ENCODE measurements around the gene LRGUK.
"Not testable (repeated sequence)": the region's sequence is repeated elsewhere in the genome, so short reads cannot be mapped to it uniquely, and the experiment has no call there.

LRGUK gene

GRCh38 chr7:134248196-134248595 lies 121.1 kb downstream of the LRGUK start:
- no peak for DNase-seq

DNA sequence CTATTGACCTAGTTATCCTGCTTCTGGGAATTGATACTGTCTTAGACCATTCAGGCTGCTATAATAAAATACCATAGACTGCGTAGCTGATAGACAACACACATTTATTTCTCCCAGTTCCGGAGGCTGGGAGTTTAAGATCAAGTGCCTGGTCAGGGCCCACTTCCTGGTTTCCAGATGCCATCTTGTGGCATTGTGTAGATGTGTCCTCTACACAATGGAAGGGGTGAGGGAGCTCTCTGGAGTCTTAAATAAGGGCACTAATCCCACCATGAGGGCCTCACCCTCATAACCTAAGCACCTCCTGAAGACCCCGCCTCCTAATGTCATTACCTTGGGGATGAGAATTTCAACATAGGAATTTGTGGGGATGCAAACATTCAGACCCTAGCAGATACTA lies 127.2 kb downstream of the LRGUK start:
- no peak for DNase-seq

DNA sequence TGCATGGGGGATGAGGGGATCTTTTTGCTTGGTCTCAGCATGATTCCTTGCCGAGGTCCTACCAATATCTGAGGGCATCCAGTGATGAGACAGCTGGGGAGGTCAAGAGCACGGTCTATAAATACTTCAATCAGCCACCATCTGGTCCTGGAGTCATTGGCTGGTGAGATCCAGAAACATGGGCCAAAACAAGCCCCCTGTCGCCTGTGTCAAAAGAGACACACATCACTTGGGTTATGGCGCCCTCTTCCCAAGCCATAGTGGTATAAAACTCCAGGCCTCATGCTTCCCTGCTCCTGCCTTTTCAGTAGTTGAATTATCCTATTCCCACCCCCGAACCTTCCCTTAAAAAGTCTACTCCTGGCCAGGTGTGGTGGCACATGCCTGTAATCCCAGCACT lies 128.7 kb downstream of the LRGUK start:
- no peak for DNase-seq

GRCh38 chr7:134262322-134262721 lies 135.2 kb downstream of the LRGUK start:
- DNase-seq = no peak

DNA sequence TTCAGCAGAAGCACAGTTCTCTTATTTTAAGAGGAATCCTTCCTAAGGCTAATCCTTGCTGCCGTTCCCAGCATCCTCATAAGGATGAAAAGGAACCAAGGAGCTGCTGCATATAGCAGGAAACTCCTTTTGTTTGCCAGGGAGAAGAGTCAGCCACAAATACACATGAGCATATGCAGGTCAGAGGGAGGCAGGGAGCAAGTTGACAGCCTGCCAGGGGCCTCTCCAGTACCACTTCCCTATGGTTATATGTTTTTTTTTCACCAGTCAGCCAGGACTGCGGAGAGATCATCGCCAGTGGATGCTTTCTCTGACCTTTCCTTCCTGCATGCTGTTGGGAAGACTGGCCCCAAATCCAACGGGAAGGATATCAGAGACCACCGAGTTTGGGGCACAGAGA lies 149.8 kb downstream of the LRGUK start:
- DNase-seq = no peak

GRCh38 chr7:134278502-134279153 lies 151.5 kb downstream of the LRGUK start:
- no peak for DNase-seq

DNA sequence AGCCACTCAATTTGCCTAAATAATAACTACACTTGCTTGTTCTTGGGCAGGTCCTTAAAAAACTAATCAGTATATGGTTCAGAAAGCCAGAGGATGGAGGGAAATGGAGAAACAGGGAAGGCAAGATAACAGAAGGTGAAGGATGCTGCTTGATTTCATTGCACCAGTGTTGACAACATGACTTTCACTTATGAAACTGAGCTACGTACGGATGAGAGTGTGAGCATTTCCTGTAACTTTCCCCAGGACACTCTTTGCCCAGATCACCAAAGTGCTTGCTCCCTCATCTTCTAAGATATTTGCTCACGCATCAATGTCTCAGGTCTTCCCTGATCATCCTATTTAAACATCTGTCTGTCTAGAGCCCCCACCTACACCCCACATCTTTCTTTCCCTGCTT lies 152.2 kb downstream of the LRGUK start:
- no peak for DNase-seq

GRCh38 chr7:134279898-134280297 lies 152.8 kb downstream of the LRGUK start:
- DNase-seq = no peak

DNA sequence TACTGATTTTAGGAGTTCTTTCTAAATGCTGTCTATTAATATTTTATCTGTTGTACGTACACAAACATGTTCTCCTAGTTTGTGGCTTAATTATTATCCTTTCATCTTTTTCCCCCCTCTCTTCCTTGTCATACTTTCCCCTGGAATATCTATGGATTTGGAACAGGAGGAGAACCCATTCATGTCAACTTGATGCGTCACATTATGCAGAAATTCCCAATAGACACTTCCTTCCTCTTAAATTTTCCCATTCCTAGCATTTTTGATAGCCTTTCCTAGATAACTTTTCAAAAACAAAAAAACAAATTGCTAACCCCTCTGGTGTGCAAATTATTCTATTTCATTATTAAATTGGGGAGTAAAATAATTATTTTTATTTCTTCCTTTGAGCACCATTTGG lies 153.4 kb downstream of the LRGUK start:
- no peak for DNase-seq

- DNase-seq = no peak
These were observed 156.9 kb downstream of the LRGUK start for GRCh38 chr7:134284011-134284410.

DNA sequence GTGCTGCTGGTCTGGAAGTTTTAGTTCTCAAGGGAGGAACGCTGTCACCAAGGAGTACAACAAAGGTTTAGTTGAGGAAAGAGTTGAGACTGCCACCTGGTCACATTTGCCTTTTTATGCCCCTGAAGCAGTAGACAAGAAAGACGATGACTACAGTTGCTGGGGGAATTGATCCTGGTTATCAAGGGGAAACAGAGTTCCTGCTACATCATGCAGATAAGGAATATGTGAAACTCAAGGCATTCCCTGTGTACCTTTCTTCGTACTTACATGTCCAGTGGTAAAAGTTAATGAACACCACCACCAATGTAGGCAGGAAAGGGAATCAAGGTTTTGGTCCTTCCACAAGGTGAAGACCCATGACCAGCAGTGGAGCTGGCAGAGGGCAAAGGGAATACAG lies 157.8 kb downstream of the LRGUK start:
- DNase-seq = no peak

DNA sequence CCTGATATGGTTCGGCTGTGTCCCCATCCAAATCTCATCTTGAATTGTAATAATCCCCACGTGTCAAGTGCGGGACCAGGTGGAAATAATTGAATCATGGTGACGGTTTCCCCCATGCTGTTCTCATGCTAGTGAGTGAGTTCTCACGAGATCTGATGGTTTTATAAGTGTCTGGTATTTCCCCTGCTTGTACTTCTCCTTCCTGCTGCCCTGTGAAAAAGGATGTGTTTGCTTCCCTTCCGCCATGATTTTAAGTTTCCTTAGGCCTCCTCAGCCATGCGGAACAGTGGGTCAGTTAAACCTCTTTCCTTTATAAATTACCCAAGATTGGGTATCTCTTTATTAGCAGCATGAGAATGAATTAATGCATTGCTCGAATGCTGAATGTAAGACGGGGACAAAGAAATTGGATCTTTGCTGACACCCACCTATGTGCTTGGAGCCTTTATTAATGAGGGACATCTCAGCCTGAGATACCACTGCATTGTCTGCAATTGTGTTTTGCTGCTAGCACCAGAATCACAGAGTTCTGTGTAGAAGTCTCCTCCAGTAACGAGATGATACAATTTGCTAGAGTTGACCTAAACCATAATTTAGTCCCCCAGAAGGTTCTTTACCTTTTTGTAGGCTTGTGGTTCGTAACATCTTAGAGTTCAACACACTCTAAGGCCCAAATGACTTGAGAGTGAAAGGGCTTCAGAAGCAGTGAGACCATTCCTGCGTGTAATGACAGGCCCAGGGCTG lies 160.9 kb downstream of the LRGUK start:
- DNase-seq = no peak

DNA sequence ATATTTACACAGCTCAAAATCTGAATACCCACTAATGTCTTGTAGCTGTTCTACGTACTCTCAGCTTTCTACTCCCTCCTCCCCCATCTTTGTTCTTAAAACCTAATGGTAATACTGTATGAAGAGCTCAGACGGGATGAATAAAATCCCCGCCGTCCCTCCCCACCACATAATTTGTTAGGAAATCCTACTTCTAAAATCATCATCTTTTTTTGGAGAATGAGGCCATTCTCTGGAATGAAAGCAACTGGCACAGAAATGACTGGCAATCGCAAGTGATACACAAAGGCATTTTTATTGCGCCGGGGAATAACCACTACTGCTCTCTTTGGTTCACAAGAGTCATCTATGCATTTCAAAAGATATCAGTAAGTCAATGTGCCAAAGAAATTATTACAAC lies 162.3 kb downstream of the LRGUK start:
- DNase-seq = no peak

DNA sequence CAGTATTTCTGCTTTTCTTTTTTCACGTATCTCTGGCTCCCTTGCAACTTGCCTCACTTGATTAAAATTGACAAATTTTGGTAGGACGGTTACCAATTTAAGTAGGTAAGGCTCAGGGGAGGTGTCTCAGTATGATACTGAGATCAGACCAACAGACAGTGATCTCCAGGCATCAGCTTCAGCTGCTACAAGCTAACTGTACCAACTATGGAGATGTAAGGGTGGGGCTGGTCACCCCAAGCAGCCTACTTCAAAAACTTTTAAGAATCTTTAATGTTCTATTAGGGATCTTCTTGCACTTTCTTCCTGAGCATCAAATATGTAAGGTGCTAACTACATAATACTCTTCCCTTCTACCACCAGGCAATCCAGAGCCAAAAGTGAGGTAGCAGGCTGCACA lies 162.7 kb downstream of the LRGUK start:
- no peak for DNase-seq

DNA sequence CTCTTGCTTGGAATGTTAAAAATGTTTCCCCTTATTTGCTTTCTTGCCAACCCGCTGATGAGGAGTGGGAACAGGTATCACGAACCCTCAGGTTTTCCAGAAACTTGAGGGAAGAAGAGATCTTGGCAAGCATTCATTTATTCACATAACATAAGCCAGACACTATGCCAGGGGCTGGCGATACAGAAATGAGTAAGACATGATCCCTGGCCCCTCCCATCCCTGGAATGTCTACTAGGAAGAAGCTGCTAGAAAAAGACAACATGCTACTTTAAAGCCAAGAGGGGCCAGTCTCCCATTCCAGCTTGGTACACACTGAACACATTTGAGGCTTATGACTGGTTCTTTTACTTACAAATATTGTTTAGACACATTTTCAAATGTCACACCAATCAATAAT lies 163.1 kb downstream of the LRGUK start:
- DNase-seq = no peak

GRCh38 chr7:134293002-134293740 lies 166.0 kb downstream of the LRGUK start:
- DNase-seq = peak; percentile 5

GRCh38 chr7:134295982-134296381 lies 168.8 kb downstream of the LRGUK start:
- not testable (repeated sequence) for DNase-seq

- no peak for DNase-seq
These were observed 170.3 kb downstream of the LRGUK start for GRCh38 chr7:134297489-134297888.

DNA sequence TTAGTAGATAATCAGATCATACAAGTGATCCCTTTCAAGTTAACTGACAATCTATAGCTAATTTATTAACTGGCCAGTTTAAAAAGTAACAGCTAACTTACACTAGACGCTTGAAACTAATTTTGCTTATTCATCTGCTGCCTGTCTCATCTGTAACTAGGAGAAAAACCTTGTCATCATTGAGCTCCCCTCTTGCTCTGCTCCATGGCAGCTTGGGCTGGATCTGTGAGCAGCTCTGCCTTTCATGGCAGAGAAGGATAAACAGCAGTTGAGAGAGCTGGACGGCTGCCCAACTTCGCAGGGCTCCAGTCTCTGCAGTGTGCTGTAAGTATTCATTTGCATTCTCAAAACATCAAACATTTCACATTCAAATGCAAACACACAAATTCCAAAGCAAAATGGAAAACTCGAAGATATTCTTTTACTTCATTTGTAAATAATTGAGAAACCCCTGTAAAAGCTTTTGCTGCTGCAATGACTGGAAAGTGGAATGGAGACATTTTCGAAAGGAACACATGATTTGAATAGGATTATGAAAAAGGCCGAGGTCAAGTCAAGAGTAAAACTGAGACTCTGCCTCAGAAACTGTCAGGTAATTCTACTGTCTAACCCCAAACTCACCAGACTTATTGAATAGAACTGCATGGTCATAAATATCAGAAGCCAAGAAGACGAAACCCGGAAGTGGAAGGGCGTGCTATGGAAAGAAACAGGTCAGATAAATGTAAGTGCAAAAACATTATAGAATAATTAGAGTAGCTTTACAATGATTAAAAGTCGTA lies 172.0 kb downstream of the LRGUK start:
- DNase-seq = no peak

DNA sequence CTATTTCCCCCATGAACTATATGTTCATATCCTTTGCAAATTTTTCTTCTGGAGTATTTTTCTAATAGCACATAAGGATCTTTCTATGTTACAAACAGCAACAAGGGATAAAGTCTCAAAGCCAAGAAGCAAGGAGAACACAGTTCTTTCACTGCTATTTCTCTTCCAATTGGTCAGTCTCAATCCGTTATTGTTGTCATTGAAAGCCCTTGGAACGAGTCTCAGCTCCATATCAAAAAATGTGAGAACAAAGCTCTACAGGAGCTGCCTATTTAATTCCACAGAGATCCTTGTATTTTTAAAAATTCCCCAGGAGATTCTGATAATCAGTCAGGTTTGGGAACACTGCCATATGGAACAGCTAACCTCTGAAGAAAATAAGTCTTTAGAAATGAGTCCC lies 173.8 kb downstream of the LRGUK start:
- no peak for DNase-seq

DNA sequence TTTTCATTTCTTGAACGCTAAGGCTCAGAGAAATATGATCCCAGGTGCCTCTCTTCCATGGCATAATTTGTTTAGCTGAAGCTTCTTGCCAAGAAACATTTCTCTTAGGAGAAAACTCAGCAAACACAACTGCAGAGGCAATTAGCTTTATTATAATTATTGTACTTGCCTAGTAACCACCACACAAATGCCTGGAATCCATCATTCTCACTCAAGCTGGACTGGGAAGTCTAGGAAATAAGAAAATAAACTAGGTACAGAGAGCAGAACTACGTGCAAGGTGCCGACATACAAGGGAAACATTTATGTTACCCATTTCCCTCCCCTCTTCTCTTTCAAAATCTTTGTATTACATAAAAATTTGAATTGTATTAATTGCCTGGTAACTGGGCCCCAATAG lies 174.5 kb downstream of the LRGUK start:
- DNase-seq = no peak

DNA sequence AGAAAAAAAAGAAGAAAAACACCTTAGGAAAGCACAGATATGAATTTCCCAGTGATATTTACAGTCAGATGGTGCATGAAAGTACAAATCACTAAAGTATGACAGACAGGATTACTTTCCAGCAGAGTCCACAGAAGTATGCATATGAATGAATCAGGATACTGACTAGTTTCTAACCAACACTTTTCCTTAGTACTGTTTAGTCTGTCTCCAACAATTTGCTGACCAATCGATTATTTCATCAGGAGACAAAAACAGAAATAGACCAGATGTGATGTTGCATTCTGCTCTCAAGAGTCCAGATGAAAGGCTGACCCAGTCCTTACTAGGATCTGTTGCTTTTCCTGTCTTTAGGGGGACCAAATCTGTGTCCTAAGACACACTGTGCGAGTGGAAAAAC lies 175.0 kb downstream of the LRGUK start:
- no peak for DNase-seq

DNA sequence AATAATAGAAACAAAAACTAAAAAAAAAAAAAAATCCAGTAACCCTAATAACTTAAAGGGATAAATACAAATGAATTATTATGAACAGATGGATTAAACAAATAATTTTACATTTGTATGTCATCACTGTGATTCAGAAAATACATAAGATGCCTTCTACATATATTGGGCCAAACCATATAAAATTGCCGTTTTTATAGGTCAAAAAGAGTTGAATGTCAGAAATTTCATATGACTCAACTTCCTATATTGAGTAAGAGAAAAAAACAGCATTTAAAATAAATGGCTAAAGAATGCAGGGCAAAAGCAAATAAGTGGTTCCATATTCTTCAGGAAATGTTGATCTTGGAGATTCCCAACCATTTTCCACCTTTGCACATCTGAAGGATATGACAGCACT lies 180.2 kb downstream of the LRGUK start:
- DNase-seq = no peak
